ENCODE results near the gene SLC6A17.

DNA sequence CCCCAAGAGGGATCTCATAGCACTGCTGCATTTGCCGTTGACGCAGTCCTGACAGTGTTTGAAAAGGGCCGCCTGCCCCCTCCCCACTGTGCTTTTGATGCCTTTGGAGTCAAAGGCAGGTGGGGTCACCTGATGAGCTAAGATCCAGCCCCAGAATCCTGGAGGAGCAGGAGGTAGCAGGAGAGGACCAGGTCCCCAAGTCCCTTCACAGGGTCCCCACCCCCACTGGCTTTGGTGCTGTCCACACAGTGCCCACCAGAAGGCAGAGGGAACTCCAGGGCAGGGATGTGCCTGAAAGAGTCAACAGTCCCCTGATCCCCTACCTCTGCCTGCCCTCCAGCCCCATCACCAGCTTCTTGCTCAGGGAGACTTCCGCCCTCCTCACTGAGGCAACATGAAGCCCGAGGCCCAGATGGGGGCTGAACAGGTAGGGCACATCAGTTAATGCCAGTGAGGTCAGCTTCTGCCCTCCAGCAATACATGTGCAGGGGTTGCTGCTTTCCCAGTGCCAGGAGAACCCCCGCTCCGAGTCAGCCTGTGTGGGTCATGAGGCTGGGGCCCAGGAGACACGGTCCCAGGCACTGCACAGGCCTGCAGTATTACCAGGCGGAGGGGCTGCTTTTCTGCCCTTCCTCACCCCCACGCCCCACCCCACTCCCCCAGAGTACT lies 51.0 kb downstream of the SLC6A17 start:
- TF ChIP-seq CTCF (IDR thresholded peaks at IDR 0.05), result no peak
- TF ChIP-seq, protein P1, sequence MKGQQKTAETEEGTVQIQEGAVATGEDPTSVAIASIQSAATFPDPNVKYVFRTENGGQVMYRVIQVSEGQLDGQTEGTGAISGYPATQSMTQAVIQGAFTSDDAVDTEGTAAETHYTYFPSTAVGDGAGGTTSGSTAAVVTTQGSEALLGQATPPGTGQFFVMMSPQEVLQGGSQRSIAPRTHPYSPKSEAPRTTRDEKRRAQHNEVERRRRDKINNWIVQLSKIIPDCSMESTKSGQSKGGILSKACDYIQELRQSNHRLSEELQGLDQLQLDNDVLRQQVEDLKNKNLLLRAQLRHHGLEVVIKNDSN (CRISPR knock-in tag; IDR thresholded peaks at IDR 0.05), result no peak
- TF ChIP-seq ESRRA (CRISPR knock-in tag; IDR thresholded peaks at IDR 0.05; ENCODE audit: borderline replicate concordance), result no peak
- TF ChIP-seq NR1H2 (CRISPR knock-in tag; IDR thresholded peaks at IDR 0.05), result no peak
